Right ventricle myocardium inferior (tissue), 1 donor: Measurements from ENCODE around the gene CDX1. TPM values are rescaled to one million over a fixed set of nuclear protein-coding genes. Genes with fewer than 3 reads are reported as not detected.

Experiments used
- ATAC-seq: fragments of 200-7000 bp; cut with Tn5 transposase; one replicate; pipeline ENCODE4 v1.9.1; 2020; ENCODE audit warnings: mild to moderate bottlenecking, moderate library complexity
- DNase-seq: peaks from one replicate; pipeline ENCODE4 v3.0.0; 2021; ENCODE audit errors: missing footprints
- intact Hi-C: fragments of 100-400 bp; cut with DNase I; formaldehyde crosslinking; loops from one replicate; pipeline ENCODE4 v1.11.0; 2022
- total RNA-seq: library from RNA; stranded (reverse); fragmentation: NEBNext Ultra II Directional; extraction: Animal tissue kit (Norgen Biotek cat#: 25700); gene quantifications from one replicate; pipeline ENCODE4 v1.2.1, GENCODE V29; 2021
- donor health status: DM: no; HTN: yes; CAD: no; lungs with severe emphysema.

CDX1 gene
- total RNA-seq, 1 donor from 2014 or later: not detected

DNA sequence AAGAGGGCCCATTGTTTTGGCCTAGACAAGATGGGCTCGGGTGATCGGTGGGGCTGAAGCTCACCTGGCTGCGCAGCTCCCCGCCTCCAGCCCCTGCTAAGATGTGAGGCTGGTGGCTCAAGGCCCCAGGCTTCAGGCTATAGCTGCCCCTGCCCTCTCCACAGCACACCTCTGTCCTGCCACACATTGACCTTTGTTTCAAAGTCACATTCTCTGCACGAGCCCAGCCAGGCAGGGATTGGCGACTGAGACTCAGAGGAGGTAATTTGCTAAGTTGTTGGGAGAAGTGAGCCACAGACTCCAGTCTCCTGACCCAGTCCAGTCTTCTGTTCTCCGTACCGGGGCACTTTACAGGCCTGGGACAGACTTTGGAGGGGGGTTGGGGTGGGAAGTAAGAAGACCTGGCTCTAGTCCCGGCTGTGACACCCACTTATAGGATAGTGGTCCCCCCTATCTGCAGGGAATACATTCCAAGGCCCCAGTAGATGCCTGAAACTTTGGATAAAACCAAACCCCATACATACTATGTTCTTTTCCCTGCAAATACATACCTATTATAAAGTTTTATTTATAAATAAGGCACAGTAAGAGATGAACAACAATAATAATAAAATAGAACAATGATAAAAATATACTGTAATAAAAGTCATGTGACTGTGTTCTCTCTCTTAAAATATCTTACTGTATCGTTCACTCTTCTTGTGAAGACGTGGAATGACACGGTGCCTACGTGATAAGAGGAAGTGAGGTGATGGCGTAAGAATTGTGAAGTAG, 24.2 kb upstream of the CDX1 start:
- intact Hi-C loops: no loop called here
- DNase-seq: no peak
- no peak for ATAC-seq

DNA sequence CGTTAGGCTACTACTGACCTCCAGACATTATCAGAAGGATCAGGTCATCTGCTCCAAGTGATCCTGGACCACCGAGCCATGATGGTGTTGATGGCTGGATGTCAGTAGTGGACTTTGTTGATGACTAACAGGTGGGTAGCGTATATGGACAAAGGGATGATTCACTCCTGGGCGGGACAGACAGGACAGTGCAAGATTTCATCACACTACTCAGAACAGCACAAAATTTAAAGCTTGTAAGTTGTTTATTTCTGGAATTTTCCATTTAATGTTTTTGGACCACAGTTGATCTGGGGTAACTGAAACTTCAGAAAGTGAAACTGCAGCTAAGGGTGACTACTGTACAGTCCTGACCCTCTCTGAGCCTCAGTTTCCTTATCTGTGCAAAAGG, 23.6 kb upstream of the CDX1 start:
- intact Hi-C loops: no loop called here
- no peak for DNase-seq
- peak; percentile 46 for ATAC-seq

DNA sequence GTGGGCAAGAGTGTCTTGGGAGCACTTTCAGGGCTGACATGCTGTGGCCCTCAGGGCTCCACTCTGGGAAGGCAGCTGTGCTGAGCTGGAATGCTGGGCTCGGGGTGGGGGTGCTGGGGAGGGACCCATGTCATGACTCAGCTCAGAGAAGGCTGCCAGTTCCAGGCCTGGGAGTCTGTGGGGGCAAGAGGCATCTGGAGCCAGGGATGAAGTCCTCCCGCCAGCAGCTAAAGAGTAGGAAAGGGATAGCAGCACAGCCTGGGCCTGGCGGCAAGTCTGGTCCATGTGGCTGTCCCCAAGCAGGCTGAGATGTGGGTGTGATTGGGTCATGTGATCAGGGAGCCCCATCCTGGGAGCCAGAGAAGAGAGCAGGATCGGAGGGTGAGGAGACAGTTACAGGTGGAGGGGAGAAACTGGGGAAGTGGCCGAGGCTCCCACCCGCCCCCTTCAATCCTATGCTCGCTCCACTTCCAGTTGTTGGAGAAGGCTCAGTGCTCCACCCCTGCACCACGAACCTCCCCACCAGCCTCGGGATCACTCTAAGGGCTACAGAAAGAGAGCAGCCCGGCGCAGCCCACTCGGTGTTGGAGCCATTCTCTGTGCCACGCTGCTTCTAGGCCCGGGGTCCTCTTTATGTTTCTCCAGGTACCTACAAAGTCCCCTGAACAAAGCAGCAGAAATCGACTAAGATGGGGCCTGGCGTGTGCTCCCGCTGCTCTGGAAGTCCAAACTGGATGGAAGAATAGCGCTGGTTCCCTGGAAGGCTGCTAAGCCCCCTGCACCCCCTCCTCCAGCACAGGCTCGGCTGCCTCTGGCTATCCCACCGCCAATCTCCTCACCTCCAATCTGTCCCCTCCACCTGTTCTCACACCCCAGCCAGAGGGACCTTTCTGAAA, 23.0 kb upstream of the CDX1 start:
- ATAC-seq (peak; percentile 78), DNase-seq (peak; percentile 88)
- intact Hi-C loops: no loop called here

DNA sequence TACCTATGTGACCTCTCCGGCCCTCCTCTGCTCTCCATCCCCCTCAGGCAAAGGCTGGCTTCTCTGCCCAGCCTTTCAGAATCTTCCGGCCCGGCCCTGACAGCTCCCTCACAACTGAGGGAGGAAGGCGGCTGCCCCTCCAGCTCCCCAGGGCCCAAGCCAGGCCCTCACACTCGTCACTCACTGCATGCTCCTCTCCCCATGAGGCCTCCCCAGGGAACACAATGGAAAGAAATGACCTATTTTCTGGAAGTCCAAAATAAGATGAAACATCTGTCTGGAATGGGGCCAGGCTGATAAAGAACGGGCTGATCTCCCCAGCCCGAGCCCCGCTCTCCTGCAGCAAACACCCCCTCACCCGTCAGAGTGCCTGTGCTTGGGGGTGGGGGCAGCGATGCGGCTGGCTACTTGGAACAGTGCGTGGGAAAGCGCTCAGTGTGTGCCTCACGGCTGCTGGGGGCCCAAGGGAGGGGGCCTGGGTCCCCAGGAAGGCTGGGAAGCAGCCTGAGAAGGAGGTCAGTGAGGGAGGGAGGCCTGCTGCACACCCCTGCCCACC, 22.3 kb upstream of the CDX1 start:
- intact Hi-C loops: no loop called here
- ATAC-seq (peak; percentile 76), DNase-seq (peak; percentile 88)

DNA sequence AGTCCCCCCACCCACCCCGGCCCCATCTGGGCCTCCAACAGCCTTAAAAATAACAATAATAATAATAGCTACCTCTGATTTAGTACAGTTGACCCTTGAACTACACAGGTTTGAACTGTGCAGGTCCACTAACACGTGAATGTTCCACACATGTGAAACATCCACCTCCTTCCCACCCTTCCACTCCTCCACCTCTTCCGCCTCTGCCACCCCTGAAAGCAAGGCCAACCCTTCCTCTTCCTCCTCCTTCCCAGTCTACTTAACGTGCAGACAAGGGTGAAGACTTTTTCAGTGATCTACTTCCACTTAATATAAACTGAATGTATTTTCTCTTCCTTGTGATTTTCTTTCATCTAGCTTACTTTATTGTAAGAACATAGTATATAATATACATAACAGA, 21.7 kb upstream of the CDX1 start:
- DNase-seq (no peak), ATAC-seq (no peak)
- intact Hi-C loops: no loop called here

DNA sequence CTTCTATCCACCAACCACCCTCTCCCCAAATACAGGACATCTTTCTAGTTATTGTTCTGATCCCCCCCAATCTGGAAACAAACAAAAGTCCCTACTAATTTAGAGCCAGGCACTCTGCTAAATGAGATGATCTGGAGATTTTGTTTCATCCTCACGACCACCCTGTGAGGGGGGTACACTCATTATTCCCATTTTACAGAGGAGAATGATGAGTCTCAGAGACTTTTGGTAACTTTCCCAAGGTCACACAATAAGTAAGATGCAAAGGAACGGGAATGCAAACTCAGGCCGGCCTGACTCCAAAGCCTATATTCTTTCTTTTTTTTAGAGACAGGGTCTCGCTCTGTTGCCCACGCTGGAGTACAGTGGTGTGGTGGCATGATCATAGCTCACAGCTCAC, 20.3 kb upstream of the CDX1 start:
- no peak for ATAC-seq
- intact Hi-C loops: no loop called here
- DNase-seq: no peak

DNA sequence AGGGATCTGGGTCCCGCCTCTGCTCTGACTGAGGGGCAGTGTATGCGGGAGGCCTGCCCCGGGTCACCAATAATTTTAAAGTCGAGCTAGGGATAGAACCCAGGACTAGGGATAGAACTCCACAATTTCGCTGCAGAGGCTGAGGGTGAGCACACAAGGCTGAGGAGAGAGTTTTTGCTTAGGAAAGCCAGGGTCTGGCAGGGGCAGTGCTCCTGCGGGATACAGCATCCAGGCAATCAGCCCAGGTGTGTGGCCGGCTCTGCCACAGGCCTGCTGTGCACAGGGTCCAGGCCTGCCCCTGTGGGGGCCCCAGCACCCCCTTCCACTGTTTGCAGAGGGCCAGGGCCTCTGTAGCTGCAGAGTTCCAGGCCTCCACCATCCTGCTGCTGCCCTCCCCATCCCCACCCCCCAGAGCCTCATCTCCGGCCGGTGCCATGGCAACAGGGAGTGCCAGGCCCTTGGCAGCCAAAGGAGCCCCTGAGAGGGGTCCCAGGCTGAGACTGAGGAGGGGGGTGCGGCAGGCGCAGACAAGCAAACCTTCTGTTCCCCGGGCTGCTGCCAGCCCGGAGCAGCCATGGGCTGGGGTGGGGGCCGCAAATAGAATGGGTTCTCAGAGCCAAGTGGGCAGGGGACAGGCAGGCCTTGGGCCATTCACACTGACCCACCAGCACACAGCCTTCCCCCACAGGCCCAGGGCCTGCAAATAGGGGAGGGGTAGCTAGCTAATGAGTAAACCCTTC, 19.5 kb upstream of the CDX1 start:
- ATAC-seq: no peak
- DNase-seq: peak; percentile 58
- intact Hi-C loops: no loop called here

DNA sequence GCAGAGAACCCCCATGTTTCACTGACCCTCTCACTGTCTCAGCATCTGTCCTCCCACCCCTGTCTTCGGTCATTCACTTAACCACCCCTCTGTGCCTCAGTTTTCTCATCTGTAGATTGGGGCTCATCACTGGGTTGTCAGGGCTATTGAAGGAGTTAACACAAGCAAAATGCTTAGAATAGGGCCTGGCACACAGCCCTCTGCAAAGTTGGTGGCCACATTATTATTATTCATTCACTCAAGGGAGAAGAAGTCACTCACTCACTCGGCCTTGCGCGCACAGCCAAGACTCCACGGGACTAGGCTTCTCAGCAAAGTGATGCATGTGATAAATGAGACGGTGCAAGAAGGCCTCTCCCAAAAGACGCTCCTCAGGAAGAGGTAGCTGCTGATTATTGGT, 18.9 kb upstream of the CDX1 start:
- intact Hi-C loops: no loop called here
- ATAC-seq: no peak

DNA sequence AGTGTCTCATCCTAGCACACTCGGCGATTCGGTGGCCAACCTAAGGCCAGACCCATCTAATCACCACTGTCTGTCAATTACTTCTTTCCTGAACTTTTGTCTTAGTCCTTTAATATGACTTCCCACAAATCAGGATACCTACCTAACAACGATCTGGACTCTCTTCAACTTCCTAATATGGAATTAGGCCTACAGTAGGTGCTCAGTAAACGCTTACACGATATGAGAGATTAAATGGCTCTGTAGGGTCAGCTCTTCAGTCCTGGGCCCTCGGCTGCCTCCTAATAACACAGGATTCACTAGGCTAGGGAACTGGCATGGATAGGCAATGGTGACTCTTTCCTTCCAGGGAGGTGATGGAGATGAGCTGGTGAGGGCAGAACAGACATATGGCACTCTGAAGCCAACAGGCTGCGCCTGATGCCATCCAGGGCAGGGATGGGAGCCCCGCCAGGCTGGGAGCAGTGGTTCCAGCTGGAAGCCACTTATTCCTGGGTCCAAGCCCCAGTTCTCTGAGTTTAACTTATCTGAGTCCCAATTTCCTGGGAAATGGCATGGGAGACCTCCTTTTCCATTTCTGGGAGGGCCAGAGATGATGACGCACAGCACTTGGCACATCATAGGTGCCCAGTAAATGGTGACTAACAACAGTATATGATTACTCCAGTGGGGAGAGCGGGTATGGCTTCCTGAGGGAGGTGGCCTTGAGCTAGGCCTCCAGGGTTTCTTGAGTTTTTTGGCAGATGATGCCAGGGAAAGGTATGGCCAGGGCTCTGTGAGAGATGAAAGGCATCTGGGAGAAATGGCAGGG, 18.3 kb upstream of the CDX1 start:
- DNase-seq (peak; percentile 41), ATAC-seq (no peak)
- intact Hi-C loops: no loop called here

More for the DNA sequence above, 18.9 kb upstream of the CDX1 start:
- DNase-seq: peak; percentile 20

DNA sequence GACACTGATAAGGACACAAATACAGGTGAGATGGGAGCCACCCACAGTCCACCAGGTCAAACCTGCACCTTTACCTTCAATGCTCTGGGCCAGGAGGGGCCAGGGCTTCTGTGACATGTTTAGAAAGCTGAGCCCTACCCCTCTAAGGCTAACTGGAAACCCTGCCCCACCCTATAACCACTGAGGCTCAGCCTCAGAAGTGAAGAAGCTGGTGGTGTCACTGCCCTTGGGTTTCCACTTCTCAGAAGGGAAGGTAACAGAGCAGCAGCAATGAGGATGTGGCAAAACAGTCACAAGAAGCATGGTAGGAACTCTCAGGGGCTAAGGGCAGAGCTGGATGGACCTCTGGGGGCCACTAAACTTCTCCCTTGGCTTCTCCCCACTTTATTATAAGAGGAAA, 17.0 kb upstream of the CDX1 start:
- intact Hi-C loops: no loop called here
- no peak for ATAC-seq
- DNase-seq: no peak

DNA sequence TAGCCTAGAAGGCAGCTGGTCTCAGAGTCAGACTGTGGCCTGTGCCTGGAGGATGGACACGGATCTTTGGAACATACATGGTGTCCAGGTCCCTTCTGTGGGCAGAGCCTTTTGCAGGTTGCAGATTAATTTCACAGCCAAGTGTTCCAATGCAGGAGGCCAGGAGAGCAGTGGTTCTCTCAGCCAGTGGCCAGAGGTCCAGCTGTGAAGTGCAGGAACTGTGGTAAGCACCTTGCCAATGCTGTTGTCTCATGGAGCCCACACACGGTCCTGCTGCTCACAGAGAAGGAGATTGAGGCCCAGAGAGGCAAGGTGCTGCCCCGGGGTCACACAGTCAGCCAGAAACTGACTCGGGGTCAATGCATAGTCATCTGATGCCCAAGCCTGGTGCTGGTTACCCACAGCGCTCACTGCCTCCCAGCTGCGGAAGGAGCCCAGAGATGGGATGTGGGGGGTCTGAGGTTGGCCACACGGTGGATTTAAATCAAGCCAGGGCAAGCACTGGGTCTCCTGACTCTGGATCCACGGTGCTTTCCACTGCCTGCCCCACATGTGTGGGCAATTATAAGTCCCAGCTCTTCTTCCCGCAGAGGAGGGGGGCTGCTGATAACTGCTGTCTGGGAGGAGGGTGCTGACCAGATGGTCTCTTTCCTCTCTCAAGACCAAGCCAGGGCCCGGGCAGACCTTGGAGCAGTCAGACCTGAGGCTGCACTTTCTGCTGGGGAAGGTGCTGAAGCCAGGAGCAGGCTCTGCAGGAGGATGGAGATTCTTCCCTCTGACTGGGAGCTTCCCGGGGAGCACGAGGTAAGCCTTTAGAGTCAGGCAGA, 13.7 kb upstream of the CDX1 start:
- ATAC-seq: no peak
- intact Hi-C loops: no loop called here
- peak; percentile 54 for DNase-seq

DNA sequence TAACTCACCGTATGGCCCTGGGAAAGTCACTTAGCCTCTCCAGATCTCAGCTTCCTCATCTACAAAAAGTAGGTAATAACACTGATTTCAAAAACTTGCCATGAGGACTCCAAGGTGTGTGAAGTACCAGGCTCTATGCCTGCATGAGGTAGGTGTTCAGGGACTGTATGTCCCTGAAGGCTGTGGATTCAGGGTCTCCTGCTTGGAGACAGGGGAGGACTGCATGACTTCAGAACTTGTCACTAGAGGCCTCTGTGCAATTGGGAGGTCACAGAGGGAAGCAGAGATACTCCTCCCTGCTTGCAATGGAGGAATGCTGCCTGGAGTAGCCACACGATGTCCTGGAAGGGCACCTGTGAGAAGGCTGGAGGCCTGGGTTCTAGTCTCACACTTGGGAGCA, 13.1 kb upstream of the CDX1 start:
- ATAC-seq (no peak), DNase-seq (no peak)
- intact Hi-C loops: no loop called here

DNA sequence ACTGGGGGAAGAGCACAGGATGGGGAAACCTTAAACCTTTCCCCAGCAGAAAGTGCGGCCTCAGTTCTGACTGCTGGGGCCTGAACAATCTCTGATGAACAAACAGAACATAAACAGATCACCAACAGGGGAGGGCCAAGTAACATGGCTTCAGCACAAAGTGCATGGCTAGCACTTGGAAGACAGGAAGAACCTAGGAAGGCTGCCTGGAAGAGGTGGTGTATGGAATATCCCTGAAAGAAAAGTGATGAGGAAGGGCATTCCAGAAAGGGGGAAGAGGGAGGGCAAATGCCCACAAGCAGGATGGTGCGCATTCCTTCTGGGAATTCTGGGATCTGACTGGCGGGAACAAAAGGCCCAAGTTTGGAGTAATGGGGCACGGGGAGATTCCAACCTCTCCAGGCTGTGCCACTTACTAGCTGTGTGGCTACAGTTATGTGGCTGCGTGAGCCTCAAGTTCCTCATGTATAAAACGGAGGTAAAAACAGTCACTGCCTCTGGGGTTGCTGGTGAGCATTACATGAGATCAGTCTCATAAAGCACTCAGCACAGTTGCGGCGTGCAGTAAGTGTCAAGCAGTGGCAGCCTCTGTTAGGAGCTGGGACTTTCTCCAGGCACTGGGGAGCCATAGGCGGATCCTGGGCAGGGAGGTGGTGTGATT, 12.5 kb upstream of the CDX1 start:
- no peak for DNase-seq
- intact Hi-C loops: no loop called here
- ATAC-seq: peak; percentile 18

DNA sequence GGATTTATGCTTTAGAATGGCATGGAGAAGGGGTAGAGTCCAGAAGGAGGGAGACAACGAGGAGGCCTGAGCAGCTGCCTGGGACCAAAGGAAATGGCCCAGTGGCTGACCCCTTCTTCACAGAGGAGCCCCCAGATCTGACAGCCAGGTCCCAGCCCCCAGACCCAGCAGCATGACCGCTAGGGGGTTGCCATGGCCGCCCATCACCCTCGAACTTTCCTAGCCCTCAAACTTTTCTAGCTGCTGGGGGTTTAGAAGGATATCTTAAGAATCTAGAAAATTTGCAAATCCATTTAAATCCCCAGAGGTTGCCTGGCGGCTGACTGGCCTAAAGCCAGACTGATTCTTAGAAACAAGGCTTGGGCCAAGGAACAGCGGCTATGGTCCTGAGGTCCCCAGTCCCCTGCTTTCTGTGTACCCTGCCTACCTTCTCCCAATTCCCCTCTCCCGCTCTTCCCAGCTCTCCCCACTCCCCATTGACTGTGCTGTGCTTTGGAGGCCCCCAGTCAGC, 11.9 kb upstream of the CDX1 start:
- DNase-seq (no peak), ATAC-seq (no peak)
- intact Hi-C loops: no loop called here

DNA sequence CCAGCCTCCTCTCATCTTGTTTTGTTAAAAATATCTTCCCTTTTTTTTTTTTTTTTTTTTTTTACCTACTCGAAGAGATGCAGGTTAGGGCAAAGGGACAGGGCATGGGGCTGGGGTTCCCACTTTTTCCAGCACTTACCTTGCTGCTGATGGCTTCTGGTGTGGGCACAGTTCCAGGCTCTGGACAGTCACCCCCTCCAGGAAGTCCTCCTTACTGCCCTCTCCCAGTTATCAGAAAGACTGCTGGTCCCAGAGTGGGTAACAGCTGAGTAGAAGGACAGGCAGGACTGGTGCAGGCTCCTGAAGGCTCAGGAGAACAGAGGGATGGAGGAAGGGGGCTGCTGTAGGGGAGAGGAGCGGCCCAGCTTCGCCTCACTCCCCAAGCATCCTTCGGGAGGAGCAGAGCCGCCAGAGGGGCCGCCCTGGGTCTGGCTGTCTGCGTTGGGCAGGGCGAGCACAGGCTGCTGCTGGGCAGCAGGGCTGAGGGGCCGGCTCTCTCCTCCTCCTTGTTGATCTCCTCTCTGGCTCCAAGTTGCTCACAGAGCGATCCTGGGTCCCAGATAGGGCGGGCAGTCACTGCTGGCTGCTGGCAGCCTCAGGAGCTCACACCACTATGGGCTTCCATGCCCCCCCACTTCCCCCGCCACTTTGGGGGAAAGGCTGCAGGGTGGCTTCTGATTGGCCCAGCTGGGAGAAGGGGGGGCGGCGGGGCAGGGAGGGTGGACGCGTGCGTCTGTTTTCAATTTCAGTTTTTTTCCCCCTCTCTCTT, 11.1 kb upstream of the CDX1 start, which contains the start of gene PDGFRB:
TSS of gene PDGFRB (minus strand) at position 588 of the 769 bp plus-strand sequence. CDS start 18,798 bp downstream, outside the sequence.
- intact Hi-C loops: no loop called here
- ATAC-seq (peak; percentile 84), DNase-seq (peak; percentile 92)

DNA sequence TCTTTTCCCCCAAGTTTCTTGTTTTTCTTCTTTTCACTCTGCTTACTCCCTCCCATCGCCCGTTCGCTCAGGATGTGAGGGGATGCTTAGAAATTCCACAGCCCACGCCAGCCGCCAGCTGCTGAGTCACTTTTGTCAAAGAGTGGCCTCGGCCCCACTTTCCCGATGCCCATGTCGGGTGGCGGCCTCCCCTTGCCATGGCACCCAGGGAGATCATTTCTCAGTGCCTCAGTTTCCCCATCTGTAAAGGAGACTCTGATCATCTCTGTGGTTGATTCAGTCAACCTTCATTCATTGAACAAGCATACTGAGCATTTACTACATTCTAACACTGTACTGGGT, 10.6 kb upstream of the CDX1 start:
- DNase-seq: no peak
- ATAC-seq: no peak
- intact Hi-C loops: no loop called here
